ENCODE data around the gene RUNX1.

The RUNX1 gene

DNA sequence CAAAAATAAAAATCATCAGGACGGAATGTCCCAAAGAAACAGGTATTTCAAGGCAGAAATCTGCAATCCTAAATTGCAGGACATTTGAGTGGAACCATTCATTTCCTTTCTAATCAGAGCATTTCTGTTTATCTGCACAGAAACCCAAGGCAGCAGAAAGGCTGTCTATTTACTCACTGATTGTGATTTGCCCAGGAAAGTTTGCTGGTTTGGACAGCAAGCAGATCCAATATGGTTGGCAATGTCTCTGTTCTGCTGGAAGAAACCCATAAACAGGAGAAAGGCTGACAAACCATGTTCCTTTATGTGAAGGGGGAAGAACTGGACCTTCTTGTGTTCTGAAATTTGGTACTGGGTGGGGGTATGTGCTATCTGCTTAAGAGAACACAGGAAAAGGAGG is 260.2 kb downstream of the RUNX1 start:
- no peak overlapping the region for H3K9ac ChIP-seq (ENCODE audit: low read depth, low read length)
- no peaks in the 10 kb centered on the region for H3K4me1 ChIP-seq (ENCODE audit: control insufficient read depth, insufficient read depth, low read length)
- H3K4me3 ChIP-seq (ENCODE audit: low read length): no peak overlapping the region
- H3K27me3 ChIP-seq (ENCODE audit: control insufficient read depth, insufficient read depth, low read length): no peaks in the 10 kb centered on the region
- no peaks in the 10 kb centered on the region for H3K9me3 ChIP-seq (replicated peaks; ENCODE audit: low read length)
- H3K36me3 ChIP-seq (ENCODE audit: insufficient read depth, low read length): peaks cover 30% of the 10 kb centered on the region
- no peak overlapping the region for H3K4me2 ChIP-seq (ENCODE audit: low read length)

DNA sequence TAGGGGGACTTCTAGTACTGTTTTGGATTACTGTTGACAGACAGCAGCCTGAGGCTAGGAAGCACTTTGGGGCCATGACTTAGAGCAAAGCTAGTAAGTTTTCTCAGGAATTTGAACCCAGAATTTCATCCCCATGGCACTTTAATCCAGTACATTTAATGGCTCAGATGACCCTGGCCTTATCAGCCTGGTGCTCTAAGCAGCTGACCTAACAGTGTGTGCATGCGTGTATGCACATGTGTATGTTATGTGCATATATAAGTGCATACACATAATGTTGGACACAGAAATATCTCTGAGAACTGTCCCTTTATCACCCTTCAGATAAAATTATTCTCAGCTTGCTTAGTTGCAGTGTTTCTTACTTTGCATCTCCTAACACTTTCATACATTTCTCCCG is 265.3 kb downstream of the RUNX1 start:
- no peak overlapping the region for H3K4me2 ChIP-seq (ENCODE audit: low read length)
- peaks cover 3% of the 10 kb centered on the region for H3K36me3 ChIP-seq (ENCODE audit: insufficient read depth, low read length)
- peaks cover 2% of the 10 kb centered on the region for H3K4me1 ChIP-seq (ENCODE audit: control insufficient read depth, insufficient read depth, low read length)
- no peak overlapping the region for H3K4me3 ChIP-seq (ENCODE audit: low read length)
- no peaks in the 10 kb centered on the region for H3K9me3 ChIP-seq (replicated peaks; ENCODE audit: low read length)
- no peak overlapping the region for H3K9ac ChIP-seq (ENCODE audit: low read depth, low read length)
- H3K27me3 ChIP-seq (ENCODE audit: control insufficient read depth, insufficient read depth, low read length): no peaks in the 10 kb centered on the region

DNA sequence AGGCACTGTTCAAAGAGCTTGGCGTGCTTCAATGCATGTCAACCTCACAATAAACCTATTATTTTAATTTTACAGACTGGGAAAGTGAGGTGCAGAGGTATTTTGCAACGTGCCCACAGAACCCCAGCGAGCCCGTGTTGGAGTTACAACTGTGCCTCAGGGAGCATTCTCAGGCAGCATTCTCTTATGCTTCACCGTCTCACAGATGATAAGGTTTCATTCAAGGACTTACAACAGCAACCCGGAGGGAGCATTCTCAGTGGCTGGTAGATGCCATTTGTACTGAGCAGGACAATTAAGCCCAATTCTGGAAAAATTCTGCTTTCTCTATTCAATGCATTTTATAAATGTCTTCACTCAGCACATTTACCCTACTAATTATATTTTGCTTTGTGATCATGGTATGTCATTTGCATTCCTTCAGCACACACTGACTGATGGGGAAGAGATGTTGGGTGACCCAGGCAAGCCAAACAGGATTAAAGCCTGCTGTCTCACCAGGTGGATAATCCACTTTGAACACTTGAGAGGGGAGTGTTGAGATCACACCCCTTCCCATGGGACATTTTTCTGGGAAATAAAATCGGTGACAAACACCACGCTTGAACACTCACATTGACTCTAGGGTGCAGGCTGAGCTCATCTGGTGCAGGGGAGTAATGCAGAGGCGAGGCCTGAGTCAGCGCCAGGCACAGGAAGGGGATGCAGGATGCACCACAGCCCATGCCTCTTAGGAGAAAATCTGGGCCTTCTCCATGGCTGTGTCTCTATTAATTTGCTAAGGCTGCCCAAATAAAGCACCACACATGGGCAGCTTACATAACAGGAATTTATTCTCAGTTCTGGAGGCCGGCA is 266.4 kb downstream of the RUNX1 start:
- Histone ChIP-seq H3K9ac (ENCODE audit: low read depth, low read length) (no peak overlapping the region), H3K4me1 (ENCODE audit: control insufficient read depth, insufficient read depth, low read length) (peaks cover 2% of the 10 kb centered on the region), H3K27me3 (ENCODE audit: control insufficient read depth, insufficient read depth, low read length) (no peaks in the 10 kb centered on the region), H3K4me3 (ENCODE audit: low read length) (no peak overlapping the region), H3K9me3 (replicated peaks; ENCODE audit: low read length) (no peaks in the 10 kb centered on the region), H3K36me3 (ENCODE audit: insufficient read depth, low read length) (no peaks in the 10 kb centered on the region), H3K4me2 (ENCODE audit: low read length) (no peak overlapping the region)

DNA sequence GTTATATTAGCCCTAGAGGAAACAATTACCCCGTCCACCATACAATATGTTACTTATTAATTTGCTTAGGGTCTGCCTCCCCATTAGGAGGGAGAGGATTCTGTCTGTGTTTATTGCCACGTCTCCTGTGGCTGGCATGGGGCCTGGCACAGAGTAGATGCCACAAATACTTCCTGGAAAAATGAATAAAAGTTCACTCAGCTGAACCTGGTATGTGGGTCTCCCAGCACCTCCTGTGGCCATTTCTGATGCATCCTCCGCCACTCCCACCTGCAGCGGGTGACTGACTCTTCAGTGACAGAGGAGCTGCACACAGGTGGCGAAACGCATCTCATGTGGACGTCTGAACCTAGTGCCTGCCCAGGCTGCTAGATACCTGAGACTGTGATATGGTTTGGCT is 267.6 kb downstream of the RUNX1 start:
- Histone ChIP-seq H3K9ac (ENCODE audit: low read depth, low read length) (no peak overlapping the region), H3K36me3 (ENCODE audit: insufficient read depth, low read length) (no peaks in the 10 kb centered on the region), H3K4me1 (ENCODE audit: control insufficient read depth, insufficient read depth, low read length) (peaks cover 2% of the 10 kb centered on the region), H3K9me3 (replicated peaks; ENCODE audit: low read length) (no peaks in the 10 kb centered on the region), H3K4me3 (ENCODE audit: low read length) (no peak overlapping the region), H3K4me2 (ENCODE audit: low read length) (no peak overlapping the region), H3K27me3 (ENCODE audit: control insufficient read depth, insufficient read depth, low read length) (no peaks in the 10 kb centered on the region)

DNA sequence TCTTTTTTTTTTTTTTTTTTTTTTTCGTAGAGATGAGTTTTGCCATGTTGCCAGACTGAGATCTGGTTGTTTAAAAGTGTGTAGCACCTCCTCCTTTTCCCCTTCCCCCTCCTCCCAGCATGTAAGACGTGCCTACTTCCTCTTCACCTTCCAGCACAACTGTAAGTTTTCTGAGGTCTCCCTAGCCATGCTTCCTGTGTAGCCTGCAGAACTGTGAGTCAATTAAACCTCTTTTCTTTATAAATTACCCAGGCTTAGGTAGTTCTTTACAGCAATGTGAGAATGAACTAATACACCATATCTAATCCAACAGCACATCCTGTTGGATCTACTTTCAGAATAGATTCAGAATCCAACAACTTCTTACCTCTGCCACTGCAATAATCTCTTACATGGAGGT is 269.2 kb downstream of the RUNX1 start:
- no peak overlapping the region for H3K4me2 ChIP-seq (ENCODE audit: low read length)
- no peaks in the 10 kb centered on the region for H3K27me3 ChIP-seq (ENCODE audit: control insufficient read depth, insufficient read depth, low read length)
- H3K9ac ChIP-seq (ENCODE audit: low read depth, low read length): no peak overlapping the region
- no peaks in the 10 kb centered on the region for H3K36me3 ChIP-seq (ENCODE audit: insufficient read depth, low read length)
- H3K4me1 ChIP-seq (ENCODE audit: control insufficient read depth, insufficient read depth, low read length): peaks cover 2% of the 10 kb centered on the region
- no peak overlapping the region for H3K4me3 ChIP-seq (ENCODE audit: low read length)
- no peaks in the 10 kb centered on the region for H3K9me3 ChIP-seq (replicated peaks; ENCODE audit: low read length)

DNA sequence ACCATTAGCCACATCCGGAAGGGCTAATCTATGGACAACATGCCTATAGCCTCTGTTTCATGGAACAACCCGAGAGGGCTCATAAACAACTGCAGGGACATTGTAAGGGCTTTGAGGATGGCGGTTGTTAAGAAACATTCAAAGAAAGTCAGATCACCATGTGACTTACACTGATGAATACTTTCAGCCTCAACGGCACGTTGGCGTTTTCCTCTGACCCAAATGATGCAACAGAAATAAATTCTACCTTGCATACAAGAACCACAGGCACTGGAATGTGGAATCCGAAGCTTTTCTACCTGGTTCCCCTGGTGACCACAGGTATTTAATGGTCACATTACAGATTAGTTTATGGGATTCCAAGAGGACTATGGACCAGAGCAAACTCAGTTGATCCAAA is 273.3 kb downstream of the RUNX1 start:
- Histone ChIP-seq H3K27me3 (ENCODE audit: control insufficient read depth, insufficient read depth, low read length) (no peaks in the 10 kb centered on the region), H3K4me1 (ENCODE audit: control insufficient read depth, insufficient read depth, low read length) (peaks cover 7% of the 10 kb centered on the region), H3K9ac (ENCODE audit: low read depth, low read length) (no peak overlapping the region), H3K4me2 (ENCODE audit: low read length) (no peak overlapping the region), H3K9me3 (replicated peaks; ENCODE audit: low read length) (no peaks in the 10 kb centered on the region), H3K36me3 (ENCODE audit: insufficient read depth, low read length) (no peaks in the 10 kb centered on the region), H3K4me3 (ENCODE audit: low read length) (no peak overlapping the region)

DNA sequence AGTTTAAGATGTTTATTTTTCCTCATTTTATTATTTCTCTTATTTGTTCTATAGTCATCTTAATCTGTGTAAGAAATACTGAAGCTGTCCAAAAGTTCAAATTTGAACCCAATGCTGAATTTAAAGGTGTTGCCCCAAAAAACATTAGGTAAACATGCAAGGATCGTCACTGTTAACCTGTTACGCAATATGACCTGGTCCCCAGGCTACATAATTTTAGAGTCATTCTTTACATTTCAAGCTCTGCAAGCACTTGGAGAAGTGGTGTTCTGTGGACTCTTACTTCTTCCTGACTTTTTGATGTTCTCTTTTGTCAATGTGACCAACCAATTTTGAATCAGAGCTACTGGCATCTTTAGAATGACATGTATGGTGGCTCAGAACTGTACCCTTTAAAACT is 274.4 kb downstream of the RUNX1 start:
- no peaks in the 10 kb centered on the region for H3K27me3 ChIP-seq (ENCODE audit: control insufficient read depth, insufficient read depth, low read length)
- H3K4me3 ChIP-seq (ENCODE audit: low read length): no peak overlapping the region
- no peaks in the 10 kb centered on the region for H3K9me3 ChIP-seq (replicated peaks; ENCODE audit: low read length)

DNA sequence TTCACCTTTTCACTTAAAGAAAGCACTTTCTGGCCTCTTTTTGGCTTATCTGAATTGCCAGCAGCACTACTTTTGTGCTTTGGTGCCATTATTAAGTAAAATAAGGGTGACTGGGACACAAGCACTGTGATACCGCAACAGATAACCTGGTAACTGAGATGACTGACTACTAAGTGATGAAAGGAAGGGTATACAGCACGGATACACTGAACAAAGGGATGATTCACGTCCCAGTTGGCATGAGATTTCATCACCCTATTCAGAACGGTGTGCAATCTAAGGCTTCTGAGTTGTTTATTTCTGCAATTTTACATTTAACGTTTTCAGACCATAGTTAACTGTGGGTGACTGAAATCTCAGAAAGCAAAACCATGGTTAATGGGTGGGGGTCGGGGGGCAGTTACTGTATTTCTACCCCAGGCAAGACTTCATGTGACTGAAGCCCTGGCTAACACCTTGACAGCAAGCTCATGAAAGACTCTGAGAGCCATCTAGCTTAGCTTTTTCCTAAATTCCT is 277.5 kb downstream of the RUNX1 start:
- Histone ChIP-seq H3K9ac (ENCODE audit: low read depth, low read length) (no peak overlapping the region), H3K4me2 (ENCODE audit: low read length) (no peak overlapping the region), H3K4me3 (ENCODE audit: low read length) (no peak overlapping the region), H3K4me1 (ENCODE audit: control insufficient read depth, insufficient read depth, low read length) (peaks cover 7% of the 10 kb centered on the region), H3K9me3 (replicated peaks; ENCODE audit: low read length) (no peaks in the 10 kb centered on the region), H3K27me3 (ENCODE audit: control insufficient read depth, insufficient read depth, low read length) (no peaks in the 10 kb centered on the region), H3K36me3 (ENCODE audit: insufficient read depth, low read length) (no peaks in the 10 kb centered on the region)

More for the DNA sequence above, 274.4 kb downstream of the RUNX1 start:
- Histone ChIP-seq H3K36me3 (ENCODE audit: insufficient read depth, low read length) (no peaks in the 10 kb centered on the region), H3K9ac (ENCODE audit: low read depth, low read length) (no peak overlapping the region), H3K4me1 (ENCODE audit: control insufficient read depth, insufficient read depth, low read length) (peaks cover 7% of the 10 kb centered on the region), H3K4me2 (ENCODE audit: low read length) (no peak overlapping the region)

DNA sequence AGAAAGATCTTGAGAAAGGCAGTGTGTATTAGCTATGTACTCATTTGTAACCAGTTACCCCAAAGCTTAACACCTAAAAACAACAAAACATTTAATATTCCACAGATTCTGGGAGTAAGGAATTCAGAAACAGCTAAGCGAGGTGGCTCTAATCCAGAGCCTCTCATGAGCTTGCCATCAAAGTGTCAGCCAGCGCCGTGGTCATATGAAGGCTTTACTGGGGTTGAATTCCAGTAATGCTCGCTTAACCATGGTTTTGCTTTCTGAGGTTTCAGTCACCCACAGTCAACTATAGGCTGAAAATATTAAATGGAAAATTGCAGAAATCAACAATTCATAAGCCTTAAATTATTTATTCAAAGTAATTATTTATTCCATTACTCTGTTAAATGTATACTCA is 278.5 kb downstream of the RUNX1 start:
- Histone ChIP-seq H3K4me1 (ENCODE audit: control insufficient read depth, insufficient read depth, low read length) (peaks cover 7% of the 10 kb centered on the region), H3K4me2 (ENCODE audit: low read length) (no peak overlapping the region), H3K9ac (ENCODE audit: low read depth, low read length) (no peak overlapping the region), H3K4me3 (ENCODE audit: low read length) (no peak overlapping the region), H3K27me3 (ENCODE audit: control insufficient read depth, insufficient read depth, low read length) (no peaks in the 10 kb centered on the region), H3K36me3 (ENCODE audit: insufficient read depth, low read length) (no peaks in the 10 kb centered on the region), H3K9me3 (replicated peaks; ENCODE audit: low read length) (no peaks in the 10 kb centered on the region)

DNA sequence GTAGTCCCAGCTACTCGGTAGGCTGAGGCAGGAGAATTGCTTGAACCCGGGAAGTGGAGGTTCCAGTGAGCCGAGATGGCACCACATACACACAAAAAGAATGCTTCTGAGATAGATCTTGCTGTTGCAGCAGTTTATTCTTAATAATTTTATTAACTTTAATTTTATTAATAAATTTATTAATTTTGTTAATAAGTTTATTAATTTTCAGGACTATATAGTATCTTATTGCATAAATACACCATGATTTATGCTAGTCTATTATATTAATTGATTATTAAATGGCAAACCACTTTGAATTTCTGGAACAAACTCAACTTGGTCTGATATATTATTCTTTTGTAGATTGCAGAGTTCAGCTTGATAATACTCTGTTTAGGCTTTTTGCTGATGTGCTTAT is 280.8 kb downstream of the RUNX1 start:
- H3K9ac ChIP-seq (ENCODE audit: low read depth, low read length): no peak overlapping the region
- no peaks in the 10 kb centered on the region for H3K27me3 ChIP-seq (ENCODE audit: control insufficient read depth, insufficient read depth, low read length)
- H3K36me3 ChIP-seq (ENCODE audit: insufficient read depth, low read length): no peaks in the 10 kb centered on the region
- H3K4me2 ChIP-seq (ENCODE audit: low read length): no peak overlapping the region
- no peak overlapping the region for H3K4me3 ChIP-seq (ENCODE audit: low read length)
- H3K4me1 ChIP-seq (ENCODE audit: control insufficient read depth, insufficient read depth, low read length): peaks cover 7% of the 10 kb centered on the region
- H3K9me3 ChIP-seq (replicated peaks; ENCODE audit: low read length): no peaks in the 10 kb centered on the region

DNA sequence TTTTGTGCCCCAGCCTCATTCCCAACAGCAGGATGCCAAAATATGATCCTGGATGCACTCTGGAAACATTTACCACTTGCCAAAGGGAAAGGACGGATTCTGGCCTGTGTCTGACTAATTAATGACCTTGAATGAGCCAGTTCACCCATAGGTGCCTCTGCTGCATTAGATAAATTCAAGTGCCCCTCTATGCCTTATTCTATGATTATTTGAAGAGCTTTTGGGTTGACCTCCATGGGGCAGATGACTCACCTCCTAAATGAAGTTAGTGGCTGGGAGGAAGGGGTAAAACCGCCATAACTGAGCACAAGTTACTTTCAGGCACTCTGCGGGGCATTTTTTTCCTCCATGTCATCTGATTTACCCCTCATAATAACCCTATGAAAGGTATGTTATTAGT is 282.2 kb downstream of the RUNX1 start:
- Histone ChIP-seq H3K4me3 (ENCODE audit: low read length) (no peak overlapping the region), H3K36me3 (ENCODE audit: insufficient read depth, low read length) (no peaks in the 10 kb centered on the region), H3K27me3 (ENCODE audit: control insufficient read depth, insufficient read depth, low read length) (no peaks in the 10 kb centered on the region), H3K9me3 (replicated peaks; ENCODE audit: low read length) (no peaks in the 10 kb centered on the region), H3K4me1 (ENCODE audit: control insufficient read depth, insufficient read depth, low read length) (peaks cover 6% of the 10 kb centered on the region), H3K4me2 (ENCODE audit: low read length) (no peak overlapping the region), H3K9ac (ENCODE audit: low read depth, low read length) (no peak overlapping the region)

DNA sequence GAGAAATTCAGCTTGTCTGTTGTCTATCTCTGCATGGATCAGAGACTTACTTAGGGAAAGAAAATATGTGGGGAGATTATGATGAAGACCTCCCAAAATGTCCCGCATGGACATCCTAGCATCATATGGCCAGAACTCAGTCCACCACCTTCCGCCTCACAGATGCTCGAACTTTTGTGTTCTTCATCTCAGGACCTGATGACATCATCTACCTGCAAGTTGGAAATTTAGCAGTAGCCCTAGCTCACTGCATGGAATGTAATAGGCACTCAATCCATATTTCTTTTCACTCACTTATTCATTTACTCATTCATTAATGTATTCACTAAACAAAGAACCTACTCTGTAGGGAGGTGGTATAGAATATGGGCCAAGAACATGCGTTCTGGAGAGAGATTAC is 283.5 kb downstream of the RUNX1 start:
- Histone ChIP-seq H3K9me3 (replicated peaks; ENCODE audit: low read length) (no peaks in the 10 kb centered on the region), H3K4me3 (ENCODE audit: low read length) (no peak overlapping the region), H3K4me1 (ENCODE audit: control insufficient read depth, insufficient read depth, low read length) (no peaks in the 10 kb centered on the region), H3K9ac (ENCODE audit: low read depth, low read length) (no peak overlapping the region), H3K36me3 (ENCODE audit: insufficient read depth, low read length) (no peaks in the 10 kb centered on the region), H3K27me3 (ENCODE audit: control insufficient read depth, insufficient read depth, low read length) (no peaks in the 10 kb centered on the region), H3K4me2 (ENCODE audit: low read length) (no peak overlapping the region)

Data from skeletal muscle satellite cell (primary cell).